ENCODE results near the gene CACNG6.

Gene CACNG6

DNA sequence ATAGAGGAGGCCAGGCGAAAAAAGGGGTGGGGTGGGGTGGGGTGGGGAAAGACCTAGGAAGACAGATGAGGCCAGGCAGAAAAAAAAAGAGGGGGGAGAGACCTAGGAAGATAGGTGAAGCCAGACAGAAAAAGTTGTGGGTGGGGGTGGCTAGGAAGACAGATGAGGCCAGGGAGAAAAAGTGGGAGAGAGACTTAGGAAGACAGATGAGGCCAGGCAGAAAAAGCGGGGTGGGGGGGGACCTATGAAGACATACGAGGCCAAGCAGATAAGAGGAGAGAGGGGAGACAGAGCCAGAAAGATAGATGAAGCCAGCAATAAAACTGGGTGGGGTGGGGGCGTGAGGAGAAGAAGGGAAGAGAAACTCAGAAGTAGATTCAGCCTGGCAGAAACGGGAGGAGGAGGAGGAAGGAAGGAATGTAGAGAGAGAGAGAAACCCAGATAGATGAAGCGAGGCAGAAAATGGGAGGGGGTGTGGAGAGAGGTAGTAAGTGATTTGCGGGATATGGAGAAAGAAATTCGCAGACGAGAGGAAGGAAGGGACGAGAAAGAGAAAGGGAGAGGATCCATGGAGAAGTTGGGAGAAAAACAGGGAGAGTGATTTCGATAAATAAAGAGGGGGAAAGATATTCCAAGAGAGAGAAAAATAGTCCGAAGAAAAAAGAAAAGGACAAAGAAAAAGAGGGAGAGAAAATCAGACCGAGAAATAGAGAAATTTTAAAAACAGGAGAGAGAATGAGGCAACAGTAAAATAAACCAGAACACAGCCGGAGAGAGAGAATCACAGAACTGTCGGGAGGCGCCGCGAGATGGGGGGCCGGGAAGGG, 12.2 kb upstream of the CACNG6 start:
- H3K27me3 ChIP-seq (ENCODE audit: insufficient read depth, low read length): peaks cover 27% of the 10 kb centered on the region
- H3K4me3 ChIP-seq (ENCODE audit: low read depth, low read length): no peak overlapping the region
- H3K18ac ChIP-seq (ENCODE audit: low read length): no peak overlapping the region
- no peak overlapping the region for H3K23ac ChIP-seq (ENCODE audit: low read length)
- no peak overlapping the region for H3K14ac ChIP-seq (ENCODE audit: low read length)
- H3K4me1 ChIP-seq (ENCODE audit: control insufficient read depth in 1 of 2, insufficient read depth in 2 of 2, low read length in 2 of 2): peaks cover 9 to 12% of the 10 kb centered on the region in 2 experiments
- H4K91ac ChIP-seq (ENCODE audit: low read depth, low read length): no peak overlapping the region
- H3K36me3 ChIP-seq (ENCODE audit: control insufficient read depth in 1 of 2, insufficient read depth in 2 of 2, low read length in 2 of 2): no peaks in the 10 kb centered on the region
- no peak overlapping the region for H2BK12ac ChIP-seq (ENCODE audit: low read length)
- H3K9ac ChIP-seq (ENCODE audit: low read length): no peak overlapping the region
- no CpG with 5 or more reads among the region's 19 CpGs for WGBS (ENCODE audit: extremely low coverage, insufficient coverage, insufficient read length)
- H2BK5ac ChIP-seq (ENCODE audit: low read depth, low read length, poor library complexity): no peak overlapping the region
- no peak overlapping the region for H2BK120ac ChIP-seq (ENCODE audit: insufficient read depth, low read length, poor library complexity)
- peaks cover 17% of the 10 kb centered on the region for H3K9me3 ChIP-seq (ENCODE audit: insufficient read depth, low read depth, low read length)
- H4K12ac ChIP-seq (ENCODE audit: low read depth, low read length): no peak overlapping the region
- no peak overlapping the region for H3K27ac ChIP-seq (ENCODE audit: low read depth, low read length)
- no peaks in the 10 kb centered on the region for H3K79me2 ChIP-seq (ENCODE audit: control insufficient read depth, insufficient read depth, low read length, poor library complexity)
- peak overlapping the region; percentile 66 for H3K4me2 ChIP-seq (ENCODE audit: low read length)
- H4K8ac ChIP-seq (ENCODE audit: low read depth, low read length): no peak overlapping the region
- H2AK5ac ChIP-seq (ENCODE audit: low read length): no peak overlapping the region
- H3K4ac ChIP-seq (ENCODE audit: low read depth, low read length): no peak overlapping the region
- no peak for DNase-seq
- H3K79me1 ChIP-seq (ENCODE audit: low read length): peaks cover 3% of the 10 kb centered on the region
- H2AFZ ChIP-seq (ENCODE audit: insufficient read depth, low read length, poor library complexity): no peak overlapping the region

- Histone ChIP-seq H3K27me3 (ENCODE audit: insufficient read depth, low read length) (peaks cover 27% of the 10 kb centered on the region), H3K9ac (ENCODE audit: low read length) (no peak overlapping the region), H3K27ac (ENCODE audit: low read depth, low read length) (no peak overlapping the region), H3K79me2 (ENCODE audit: control insufficient read depth, insufficient read depth, low read length, poor library complexity) (no peaks in the 10 kb centered on the region), H3K14ac (ENCODE audit: low read length) (no peak overlapping the region), H3K36me3 (ENCODE audit: control insufficient read depth in 1 of 2, insufficient read depth in 2 of 2, low read length in 2 of 2) (no peaks in the 10 kb centered on the region), H4K91ac (ENCODE audit: low read depth, low read length) (no peak overlapping the region), H2BK12ac (ENCODE audit: low read length) (no peak overlapping the region), H3K23ac (ENCODE audit: low read length) (no peak overlapping the region), H4K8ac (ENCODE audit: low read depth, low read length) (no peak overlapping the region), H2AFZ (ENCODE audit: insufficient read depth, low read length, poor library complexity) (no peak overlapping the region), H2BK5ac (ENCODE audit: low read depth, low read length, poor library complexity) (no peak overlapping the region), H3K4me2 (ENCODE audit: low read length) (peak overlapping the region; percentile 66), H3K4me1 (ENCODE audit: control insufficient read depth in 1 of 2, insufficient read depth in 2 of 2, low read length in 2 of 2) (peaks cover 9 to 12% of the 10 kb centered on the region in 2 experiments), H3K18ac (ENCODE audit: low read length) (no peak overlapping the region), H4K12ac (ENCODE audit: low read depth, low read length) (no peak overlapping the region), H3K4me3 (ENCODE audit: low read depth, low read length) (no peak overlapping the region), H2AK5ac (ENCODE audit: low read length) (no peak overlapping the region), H3K79me1 (ENCODE audit: low read length) (peaks cover 3% of the 10 kb centered on the region), H3K9me3 (ENCODE audit: insufficient read depth, low read depth, low read length) (peaks cover 17% of the 10 kb centered on the region), H2BK120ac (ENCODE audit: insufficient read depth, low read length, poor library complexity) (no peak overlapping the region), H3K4ac (ENCODE audit: low read depth, low read length) (no peak overlapping the region)
- WGBS (ENCODE audit: extremely low coverage, insufficient coverage, insufficient read length): no CpG with 5 or more reads among the region's 20 CpGs
- no peak for DNase-seq
Measured at GRCh38 chr19:53980539-53981375, 10.7 kb upstream of the CACNG6 start.

DNA sequence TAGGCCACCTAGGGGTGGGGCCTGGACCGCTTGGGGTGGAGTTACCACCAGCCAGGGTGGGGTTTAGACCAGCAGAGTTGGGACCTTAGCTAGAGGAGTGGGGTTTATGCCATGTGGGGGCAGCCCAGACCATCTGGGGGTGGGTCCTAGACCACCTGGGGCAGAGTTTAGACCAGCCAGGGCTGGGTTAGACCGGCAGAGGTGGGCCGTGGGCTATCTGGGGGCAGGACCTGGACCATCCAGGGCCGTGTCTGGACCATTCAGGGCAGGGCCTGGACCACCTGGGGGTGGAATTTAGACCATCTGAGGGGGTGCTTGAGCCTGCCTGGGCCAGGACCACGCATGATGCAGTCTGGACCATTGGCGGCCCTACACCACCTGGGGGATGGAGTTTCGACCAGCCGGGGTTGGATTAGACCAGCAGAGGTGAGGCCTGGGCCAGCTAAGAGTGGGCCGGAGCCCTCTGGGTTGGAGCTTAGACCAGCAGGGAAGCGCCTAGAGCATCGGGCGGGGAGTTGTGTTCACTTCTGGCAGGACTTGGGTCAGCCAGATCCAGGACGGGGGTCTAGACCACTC, 10.0 kb upstream of the CACNG6 start:
- no peak overlapping the region for H4K91ac ChIP-seq (ENCODE audit: low read depth, low read length)
- WGBS (ENCODE audit: extremely low coverage, insufficient coverage, insufficient read length): no CpG with 5 or more reads among the region's 13 CpGs
- H3K9ac ChIP-seq (ENCODE audit: low read length): no peak overlapping the region
- H3K79me2 ChIP-seq (ENCODE audit: control insufficient read depth, insufficient read depth, low read length, poor library complexity): no peaks in the 10 kb centered on the region
- H3K9me3 ChIP-seq (ENCODE audit: insufficient read depth, low read depth, low read length): peaks cover 17% of the 10 kb centered on the region
- no peak overlapping the region for H3K27ac ChIP-seq (ENCODE audit: low read depth, low read length)
- H2BK5ac ChIP-seq (ENCODE audit: low read depth, low read length, poor library complexity): no peak overlapping the region
- no peak overlapping the region for H3K4me3 ChIP-seq (ENCODE audit: low read depth, low read length)
- H4K8ac ChIP-seq (ENCODE audit: low read depth, low read length): no peak overlapping the region
- no peaks in the 10 kb centered on the region for H3K36me3 ChIP-seq (ENCODE audit: control insufficient read depth in 1 of 2, insufficient read depth in 2 of 2, low read length in 2 of 2)
- no peak overlapping the region for H4K12ac ChIP-seq (ENCODE audit: low read depth, low read length)
- H2BK12ac ChIP-seq (ENCODE audit: low read length): no peak overlapping the region
- H3K4me1 ChIP-seq (ENCODE audit: control insufficient read depth in 1 of 2, insufficient read depth in 2 of 2, low read length in 2 of 2): peaks cover 9 to 12% of the 10 kb centered on the region in 2 experiments
- no peak overlapping the region for H2AK5ac ChIP-seq (ENCODE audit: low read length)
- peaks cover 3% of the 10 kb centered on the region for H3K79me1 ChIP-seq (ENCODE audit: low read length)
- no peak for DNase-seq
- no peak overlapping the region for H3K4ac ChIP-seq (ENCODE audit: low read depth, low read length)
- H3K27me3 ChIP-seq (ENCODE audit: insufficient read depth, low read length): peaks cover 27% of the 10 kb centered on the region
- no peak overlapping the region for H3K14ac ChIP-seq (ENCODE audit: low read length)
- no peak overlapping the region for H3K4me2 ChIP-seq (ENCODE audit: low read length)
- H2AFZ ChIP-seq (ENCODE audit: insufficient read depth, low read length, poor library complexity): no peak overlapping the region
- no peak overlapping the region for H3K18ac ChIP-seq (ENCODE audit: low read length)
- no peak overlapping the region for H2BK120ac ChIP-seq (ENCODE audit: insufficient read depth, low read length, poor library complexity)
- no peak overlapping the region for H3K23ac ChIP-seq (ENCODE audit: low read length)

DNA sequence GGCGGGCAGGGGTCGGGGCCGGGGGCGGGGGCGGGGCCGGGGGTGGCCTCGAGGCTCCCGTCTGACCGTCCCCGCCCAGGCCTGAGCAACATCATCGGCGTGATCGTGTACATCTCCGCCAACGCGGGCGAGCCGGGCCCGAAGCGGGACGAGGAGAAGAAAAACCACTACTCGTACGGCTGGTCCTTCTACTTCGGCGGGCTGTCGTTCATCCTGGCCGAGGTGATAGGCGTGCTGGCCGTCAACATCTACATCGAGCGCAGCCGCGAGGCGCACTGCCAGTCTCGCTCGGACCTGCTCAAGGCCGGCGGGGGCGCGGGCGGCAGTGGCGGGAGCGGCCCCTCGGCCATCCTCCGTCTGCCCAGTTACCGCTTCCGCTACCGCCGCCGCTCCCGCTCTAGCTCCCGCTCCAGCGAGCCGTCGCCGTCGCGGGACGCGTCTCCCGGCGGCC, 9.4 kb upstream of the CACNG6 start:
- DNase-seq: no peak
- Histone ChIP-seq H3K4me2 (ENCODE audit: low read length) (peak overlapping the region; percentile 51), H3K23ac (ENCODE audit: low read length) (no peak overlapping the region), H3K79me1 (ENCODE audit: low read length) (peaks cover 3% of the 10 kb centered on the region), H3K4ac (ENCODE audit: low read depth, low read length) (no peak overlapping the region), H2AFZ (ENCODE audit: insufficient read depth, low read length, poor library complexity) (no peak overlapping the region), H2BK12ac (ENCODE audit: low read length) (no peak overlapping the region), H2BK120ac (ENCODE audit: insufficient read depth, low read length, poor library complexity) (no peak overlapping the region), H4K12ac (ENCODE audit: low read depth, low read length) (no peak overlapping the region), H3K14ac (ENCODE audit: low read length) (no peak overlapping the region), H3K9ac (ENCODE audit: low read length) (no peak overlapping the region), H2BK5ac (ENCODE audit: low read depth, low read length, poor library complexity) (no peak overlapping the region), H3K36me3 (ENCODE audit: control insufficient read depth in 1 of 2, insufficient read depth in 2 of 2, low read length in 2 of 2) (no peaks in the 10 kb centered on the region), H2AK5ac (ENCODE audit: low read length) (no peak overlapping the region), H3K18ac (ENCODE audit: low read length) (no peak overlapping the region), H3K27me3 (ENCODE audit: insufficient read depth, low read length) (peaks cover 27% of the 10 kb centered on the region), H4K91ac (ENCODE audit: low read depth, low read length) (no peak overlapping the region), H3K4me3 (ENCODE audit: low read depth, low read length) (no peak overlapping the region), H3K9me3 (ENCODE audit: insufficient read depth, low read depth, low read length) (peaks cover 17% of the 10 kb centered on the region), H3K27ac (ENCODE audit: low read depth, low read length) (no peak overlapping the region), H3K4me1 (ENCODE audit: control insufficient read depth in 1 of 2, insufficient read depth in 2 of 2, low read length in 2 of 2) (peaks cover 9 to 12% of the 10 kb centered on the region in 2 experiments), H3K79me2 (ENCODE audit: control insufficient read depth, insufficient read depth, low read length, poor library complexity) (no peaks in the 10 kb centered on the region), H4K8ac (ENCODE audit: low read depth, low read length) (no peak overlapping the region)
- no CpG with 5 or more reads among the region's 62 CpGs for WGBS (ENCODE audit: extremely low coverage, insufficient coverage, insufficient read length)

All from trophoblast cell (in vitro differentiated cells and primary cell).